Iris pigment epithelial cell (primary cell): Measurements from ENCODE around the gene ATP1B3.
"Not testable (repeated sequence)": the region's sequence is repeated elsewhere in the genome, so short reads cannot be mapped to it uniquely, and the experiment has no call there.

Experiments used
- DNase-seq: peaks from one replicate; pipeline ENCODE4 v3.0.0-alpha.2; 2011; ENCODE audit warnings: low read depth

ATP1B3 gene

GRCh38 chr3:141860766-141861513 is 15.5 kb upstream of the ATP1B3 start:
- DNase-seq, result peak; percentile 21

DNA sequence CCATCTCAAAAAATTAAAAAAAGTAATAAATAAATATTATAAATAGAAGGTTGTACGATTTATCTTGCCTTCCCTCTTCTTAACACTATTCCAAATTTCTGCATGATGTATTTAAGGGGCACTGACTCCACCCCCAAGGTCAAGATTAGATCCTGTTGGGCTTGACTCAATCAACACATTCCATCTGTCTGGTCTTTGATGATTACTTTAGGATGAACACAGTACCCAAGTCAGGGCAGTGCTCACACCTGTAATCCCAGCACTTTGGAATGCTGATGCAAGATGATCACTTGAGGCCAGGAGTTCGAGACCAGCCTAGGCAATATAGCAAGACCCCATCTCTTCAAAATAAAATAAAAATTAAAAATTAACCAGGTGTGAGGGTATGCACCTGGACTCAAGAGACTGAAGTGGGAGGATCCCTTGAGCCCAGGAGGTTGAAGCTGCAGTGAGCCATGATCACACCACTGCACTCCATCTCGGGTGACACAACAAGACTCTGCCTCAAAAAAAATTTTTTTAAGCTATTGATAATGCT is 14.1 kb upstream of the ATP1B3 start:
- no peak for DNase-seq

DNA sequence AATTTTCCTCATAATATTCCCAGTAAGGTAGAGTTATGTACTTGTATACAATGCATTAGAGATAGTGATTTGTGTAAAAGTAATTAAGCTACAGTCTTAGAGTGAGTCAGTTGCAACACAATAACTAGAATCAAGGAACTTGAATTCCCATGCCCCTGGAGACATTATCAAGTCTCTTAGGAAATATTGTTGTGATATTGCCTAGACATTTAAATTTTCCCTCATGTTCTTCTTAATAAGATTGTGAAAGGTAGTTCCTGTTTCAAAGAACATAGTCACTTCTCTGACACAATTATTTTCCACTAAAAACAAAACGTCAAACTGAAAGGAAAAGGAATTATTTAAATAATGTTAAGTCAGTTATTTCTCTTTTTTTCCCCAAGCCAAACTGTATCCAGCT is 13.0 kb upstream of the ATP1B3 start:
- DNase-seq, result peak; percentile 34

- DNase-seq, result no peak
These were observed 12.0 kb upstream of the ATP1B3 start for GRCh38 chr3:141864281-141864970.

- DNase-seq, result no peak
These were observed 11.3 kb upstream of the ATP1B3 start for GRCh38 chr3:141865101-141865500.

DNA sequence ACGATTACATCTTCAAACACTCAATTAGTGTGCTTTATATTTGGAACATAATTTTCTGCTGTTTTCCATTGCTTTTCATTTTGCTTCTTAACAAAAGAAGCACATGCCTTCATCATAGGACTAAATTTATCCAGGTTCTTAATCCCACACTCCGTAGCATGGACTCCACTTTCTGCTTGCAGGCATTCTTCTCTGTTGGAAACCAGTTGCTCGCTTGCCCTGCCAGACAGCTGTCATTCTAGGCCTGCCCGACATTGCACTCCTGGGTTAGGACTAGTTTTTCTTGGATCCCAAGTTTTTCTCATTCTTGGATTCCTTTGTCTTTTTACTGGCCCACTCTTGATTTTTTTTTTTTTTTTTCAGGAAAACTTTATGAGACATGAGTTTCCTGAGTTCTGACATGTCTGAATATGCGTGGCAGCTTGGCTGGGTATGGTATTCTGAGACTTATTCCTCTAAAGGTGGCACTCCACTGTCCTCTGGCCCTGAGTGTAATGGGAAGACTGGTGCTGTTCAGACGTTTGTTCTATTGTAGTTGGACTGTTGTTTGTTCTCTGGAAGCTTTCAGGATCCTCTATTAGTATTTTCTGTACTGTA is 6.3 kb upstream of the ATP1B3 start:
- DNase-seq, result no peak

DNA sequence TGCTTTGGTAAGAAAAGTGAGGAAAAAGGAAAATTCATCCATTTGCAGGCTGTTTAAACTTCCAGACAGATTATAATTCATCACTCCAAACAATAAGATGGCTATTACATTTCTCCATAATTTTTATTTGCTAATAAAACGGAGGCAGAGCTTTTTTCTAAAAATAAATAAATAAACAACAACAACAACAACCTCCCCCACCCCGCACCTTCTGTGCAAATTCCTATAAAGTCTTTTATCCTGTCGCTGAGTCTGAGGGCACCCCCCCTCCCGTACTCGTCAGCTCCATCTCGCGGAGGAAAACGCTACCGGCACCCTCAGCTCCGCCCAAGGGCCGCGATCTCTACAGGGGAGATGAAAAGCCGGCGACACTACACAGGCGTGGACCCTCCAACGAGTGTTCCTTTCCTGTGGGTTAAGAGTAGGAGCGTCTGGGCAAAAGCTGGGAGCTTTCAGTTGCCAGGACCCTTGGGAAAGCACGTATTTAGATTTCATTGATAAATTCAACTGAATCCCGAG is 1.0 kb upstream of the ATP1B3 start:
- DNase-seq, result peak; percentile 83

GRCh38 chr3:141875893-141876380 is 506 bp upstream of the ATP1B3 start:
- peak; percentile 36 for DNase-seq

DNA sequence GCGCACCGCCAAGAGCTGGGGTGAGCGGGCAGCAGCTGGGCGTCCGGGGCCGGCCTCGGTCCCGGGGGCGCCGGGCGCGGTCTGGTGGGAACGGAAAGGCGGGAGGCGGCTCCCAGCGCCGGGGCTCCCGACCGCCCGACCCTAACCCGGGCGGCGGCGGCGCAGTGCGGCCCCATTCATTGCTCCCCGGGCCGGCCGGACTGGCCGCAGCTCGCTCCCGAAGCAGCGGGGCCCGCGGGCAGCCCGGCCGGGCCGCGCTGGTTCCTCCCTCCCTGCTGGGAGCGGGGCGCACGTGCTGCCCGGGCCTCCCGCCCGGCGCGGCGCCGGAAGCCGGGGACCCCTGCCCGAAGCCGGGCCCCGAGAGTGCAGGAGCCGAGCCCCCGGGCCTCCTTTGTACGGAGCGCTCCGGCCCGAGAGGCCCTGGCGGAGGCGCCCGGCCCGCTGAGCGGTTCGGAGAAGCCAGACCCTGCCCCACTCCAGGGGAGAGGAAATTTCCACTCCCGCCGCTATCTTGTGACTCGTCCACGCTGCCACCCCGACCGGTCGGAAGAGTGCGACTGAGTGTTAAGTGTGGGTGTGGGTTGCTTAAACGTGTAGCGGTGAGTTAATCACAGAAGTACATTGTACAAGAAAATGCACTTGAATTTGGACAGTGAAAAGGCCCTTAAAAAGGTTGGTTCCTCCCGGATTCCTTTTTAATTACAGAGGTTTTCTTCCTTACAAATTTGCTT is 613 bp downstream of the ATP1B3 start:
- DNase-seq, result peak; percentile 44

DNA sequence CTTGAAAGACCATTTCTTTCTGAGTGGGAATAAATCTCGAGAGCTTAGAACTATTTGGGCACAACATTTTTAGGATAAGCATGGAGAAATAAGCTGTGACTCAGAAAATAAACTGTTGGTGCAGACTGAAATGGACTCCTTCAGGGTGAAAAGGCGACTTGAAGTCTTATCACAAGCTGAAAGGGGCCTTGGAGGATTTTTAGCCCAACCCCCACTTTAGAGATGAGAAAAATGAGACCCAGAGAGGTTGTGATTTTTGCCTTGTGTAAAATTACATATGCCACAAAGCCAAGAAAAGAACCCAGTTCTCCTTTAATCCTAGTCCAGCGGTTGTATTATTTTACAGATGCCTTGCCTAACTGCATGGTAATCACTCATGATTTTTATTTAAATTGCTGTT is 1.5 kb downstream of the ATP1B3 start:
- DNase-seq, result peak; percentile 52

DNA sequence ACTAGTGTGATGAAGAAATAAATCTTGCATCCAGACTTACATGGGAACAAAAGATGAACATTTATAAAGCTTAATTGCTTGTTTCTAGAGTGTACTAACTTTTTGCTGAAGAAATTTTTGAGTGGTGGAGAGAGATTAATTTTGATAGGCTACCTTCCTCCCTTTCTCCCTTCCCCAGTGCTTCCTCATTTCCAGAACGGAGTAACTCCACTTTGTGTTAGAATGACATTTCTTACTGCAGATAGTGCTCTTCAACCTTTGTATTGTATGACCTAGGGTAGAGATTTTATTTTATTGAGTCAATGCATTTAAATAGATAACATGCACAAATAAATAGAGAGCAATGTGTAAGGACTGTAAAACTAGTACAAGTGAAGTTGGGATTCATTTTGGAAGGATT is 1.9 kb downstream of the ATP1B3 start:
- DNase-seq, result no peak

- peak; percentile 62 for DNase-seq
These were observed 2.4 kb downstream of the ATP1B3 start for GRCh38 chr3:141878817-141879216.

- DNase-seq, result no peak
These were observed 5.3 kb downstream of the ATP1B3 start for GRCh38 chr3:141881702-141882101.

DNA sequence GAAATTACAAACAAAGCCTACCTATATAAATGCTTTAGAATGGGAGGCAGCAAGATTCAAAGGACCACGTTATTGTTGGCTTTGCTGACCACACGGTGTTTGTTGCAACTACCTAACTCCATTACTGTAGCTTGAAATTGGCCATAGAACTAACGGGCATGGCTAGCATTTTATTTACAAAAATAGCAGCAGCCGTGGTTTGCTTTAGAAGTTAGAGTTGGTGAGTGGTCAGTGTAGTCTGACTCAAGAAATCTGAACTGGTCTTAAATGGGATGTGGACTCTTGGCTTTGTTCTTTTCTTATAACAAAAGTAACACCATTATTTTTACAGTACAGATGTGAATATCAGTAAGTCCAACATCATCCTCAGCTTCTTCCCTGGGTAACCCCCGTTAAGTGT is 10.6 kb downstream of the ATP1B3 start:
- no peak for DNase-seq

GRCh38 chr3:141888548-141888947 is 12.1 kb downstream of the ATP1B3 start:
- not testable (repeated sequence) for DNase-seq

DNA sequence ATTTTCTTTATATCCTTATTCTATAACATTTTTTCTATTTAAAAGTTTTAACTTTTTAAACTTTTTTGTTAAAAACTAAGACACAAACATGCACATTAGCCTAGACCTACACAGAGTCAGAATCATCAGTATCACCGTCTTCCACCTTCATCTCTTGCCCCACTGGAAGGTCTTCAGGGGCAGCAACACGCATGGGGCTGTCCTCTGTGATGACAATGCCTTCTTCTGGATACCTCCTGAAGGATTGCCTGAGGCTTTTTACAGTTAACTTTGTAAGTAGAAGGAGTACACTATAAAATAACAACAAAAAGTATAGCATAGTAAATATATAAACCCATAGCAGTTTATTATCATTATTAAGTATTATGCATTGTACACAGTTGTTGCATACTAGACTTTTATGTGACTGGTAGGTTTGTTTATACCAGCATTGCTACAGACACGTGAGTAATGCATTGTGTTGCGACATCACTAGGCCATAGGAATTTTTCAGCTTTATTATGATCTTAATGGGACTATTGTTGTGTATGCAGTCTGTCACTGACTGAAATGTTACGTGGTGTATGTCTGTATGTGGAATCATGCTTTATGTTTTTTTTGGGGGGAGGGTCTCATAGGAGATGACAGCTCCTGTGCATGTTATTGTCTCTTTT is 18.2 kb downstream of the ATP1B3 start:
- peak; percentile 92 for DNase-seq

GRCh38 chr3:141895731-141896130 is 19.3 kb downstream of the ATP1B3 start:
- no peak for DNase-seq

DNA sequence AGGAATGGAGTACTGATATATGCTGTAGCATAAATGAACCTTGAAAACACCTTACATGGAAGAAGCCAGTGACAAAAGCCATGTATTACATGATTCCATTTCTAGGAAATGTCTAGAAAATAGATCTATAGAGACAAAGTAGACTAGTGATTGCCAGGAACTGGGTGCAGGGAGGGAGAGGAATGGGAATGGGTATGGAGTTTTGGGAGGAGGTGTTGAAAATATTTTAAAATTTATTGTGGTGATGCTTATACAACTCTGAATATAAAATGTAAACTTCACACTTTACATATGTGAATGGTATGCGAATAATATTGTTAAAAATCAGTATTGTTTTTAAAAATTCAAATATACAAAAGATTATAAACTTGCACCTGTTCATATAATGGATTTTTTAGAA is 22.5 kb downstream of the ATP1B3 start:
- no peak for DNase-seq

DNA sequence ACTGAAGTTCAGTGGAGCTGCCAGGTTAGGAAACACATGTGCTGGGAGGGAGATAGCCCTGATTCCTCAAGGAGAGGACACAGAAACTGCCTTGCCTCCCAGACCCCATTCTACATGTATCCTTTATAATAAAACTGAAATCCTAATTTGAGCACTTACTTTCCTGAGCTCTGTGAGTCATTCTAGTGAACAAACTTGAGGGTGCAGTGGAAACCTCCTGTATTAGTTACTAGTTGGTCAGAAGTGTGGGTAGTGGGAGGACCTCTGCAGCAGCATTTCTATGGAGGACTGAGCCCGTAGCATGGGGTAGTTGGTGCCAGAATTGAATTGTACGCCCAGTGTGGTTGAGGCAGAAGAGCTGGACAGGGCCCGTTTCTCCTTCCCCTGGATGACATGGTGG is 23.9 kb downstream of the ATP1B3 start:
- DNase-seq, result no peak

GRCh38 chr3:141901914-141902313 is 25.5 kb downstream of the ATP1B3 start:
- DNase-seq, result no peak

- no peak for DNase-seq
These were observed 27.8 kb downstream of the ATP1B3 start for GRCh38 chr3:141904203-141904602.
